ENCODE measurements around the gene LRMDA. TPM values are rescaled to one million over a fixed set of nuclear protein-coding genes. Genes with fewer than 3 reads are reported as not detected.
"Not testable (repeated sequence)": the region's sequence is repeated elsewhere in the genome, so short reads cannot be mapped to it uniquely, and the experiment has no call there.

LRMDA gene
- total RNA-seq, 2 donors from 2014 or later: 14.4 to 18.0 TPM

- intact Hi-C loops (cut with DNase I): no loop called here
- DNase-seq (ENCODE audit: low spot score): no peak
Measured at GRCh38 chr10:76487582-76487981, 1056.2 kb downstream of the LRMDA start.

GRCh38 chr10:76488602-76489001 is 1057.2 kb downstream of the LRMDA start:
- intact Hi-C loops (cut with DNase I): no loop called here
- no peak for DNase-seq (ENCODE audit: low spot score)

- DNase-seq (ENCODE audit: low spot score): no peak
- intact Hi-C loops (cut with DNase I): no loop called here
Measured at GRCh38 chr10:76491216-76491615, 1059.8 kb downstream of the LRMDA start.

GRCh38 chr10:76492026-76492425 is 1060.6 kb downstream of the LRMDA start:
- intact Hi-C loops (cut with DNase I): no loop called here
- no peak for DNase-seq (ENCODE audit: low spot score)

GRCh38 chr10:76492678-76493472 is 1061.5 kb downstream of the LRMDA start:
- no peak for DNase-seq (ENCODE audit: low spot score)
- intact Hi-C loops (cut with DNase I): no loop called here

- intact Hi-C loops (cut with DNase I): no loop called here
- DNase-seq (ENCODE audit: low spot score): no peak
Measured at GRCh38 chr10:76497666-76498065, 1066.2 kb downstream of the LRMDA start.

GRCh38 chr10:76504823-76505222 is 1073.4 kb downstream of the LRMDA start:
- DNase-seq (ENCODE audit: low spot score): no peak
- intact Hi-C loops (cut with DNase I): loop anchor here in 1 of 2 donors (10.0 kb wide), 1 partner anchor 1680 kb away; the partner anchor contains the start of gene KAT6B

- intact Hi-C loops (cut with DNase I): loop anchor here in 1 of 2 donors (10.0 kb wide), 1 partner anchor 1685 kb away; the partner anchor contains the start of gene KAT6B
- DNase-seq (ENCODE audit: low spot score): no peak
Measured at GRCh38 chr10:76509446-76509845, 1078.0 kb downstream of the LRMDA start.

GRCh38 chr10:76514321-76514720 is 1082.9 kb downstream of the LRMDA start:
- no peak for DNase-seq (ENCODE audit: low spot score)
- intact Hi-C loops (cut with DNase I): loop anchor here in 1 of 2 donors (5.0 kb wide), 1 partner anchor 778 kb away; no protein-coding TSS in a partner anchor

- no peak for DNase-seq (ENCODE audit: low spot score)
- intact Hi-C loops (cut with DNase I): loop anchor here in 1 of 2 donors (5.0 kb wide), 1 partner anchor 777 kb away; no protein-coding TSS in a partner anchor
Measured at GRCh38 chr10:76514869-76515268, 1083.4 kb downstream of the LRMDA start.

GRCh38 chr10:76522547-76522946 is 1091.1 kb downstream of the LRMDA start:
- DNase-seq (ENCODE audit: low spot score): no peak
- intact Hi-C loops (cut with DNase I): no loop called here

- no peak for DNase-seq (ENCODE audit: low spot score)
- intact Hi-C loops (cut with DNase I): no loop called here
Measured at GRCh38 chr10:76523246-76523645, 1091.8 kb downstream of the LRMDA start.

GRCh38 chr10:76523791-76524351 is 1092.4 kb downstream of the LRMDA start:
- no peak for DNase-seq (ENCODE audit: low spot score)
- intact Hi-C loops (cut with DNase I): no loop called here

- DNase-seq (ENCODE audit: low spot score); intact Hi-C loops (cut with DNase I): not testable (repeated sequence)
Measured at GRCh38 chr10:76526833-76527232, 1095.4 kb downstream of the LRMDA start.

GRCh38 chr10:76540331-76540730 is 1108.9 kb downstream of the LRMDA start:
- intact Hi-C loops (cut with DNase I): loop anchor here in 1 of 2 donors (10.0 kb wide), 1 partner anchor 236 kb away; no protein-coding TSS in a partner anchor
- DNase-seq (ENCODE audit: low spot score): no peak

- DNase-seq (ENCODE audit: low spot score): no peak
- intact Hi-C loops (cut with DNase I): loop anchor here in 1 of 2 donors (10.0 kb wide), 1 partner anchor 236 kb away; no protein-coding TSS in a partner anchor
Measured at GRCh38 chr10:76540786-76541185, 1109.4 kb downstream of the LRMDA start.

- intact Hi-C loops (cut with DNase I): loop anchor here in 1 of 2 donors (10.0 kb wide), 1 partner anchor 237 kb away; no protein-coding TSS in a partner anchor
- DNase-seq (ENCODE audit: low spot score): no peak
Measured at GRCh38 chr10:76541852-76542251, 1110.4 kb downstream of the LRMDA start.

GRCh38 chr10:76542307-76542930 is 1111.0 kb downstream of the LRMDA start:
- intact Hi-C loops (cut with DNase I): loop anchor here in 1 of 2 donors (10.0 kb wide), 1 partner anchor 238 kb away; no protein-coding TSS in a partner anchor
- no peak for DNase-seq (ENCODE audit: low spot score)

GRCh38 chr10:76543655-76544054 is 1112.2 kb downstream of the LRMDA start:
- no peak for DNase-seq (ENCODE audit: low spot score)
- intact Hi-C loops (cut with DNase I): loop anchor here in 1 of 2 donors (10.0 kb wide), 1 partner anchor 239 kb away; no protein-coding TSS in a partner anchor

- intact Hi-C loops (cut with DNase I): loop anchor here in 1 of 2 donors (5.0 to 10.0 kb wide), 2 partner anchors 240 to 1147 kb away; no protein-coding TSS in a partner anchor
- DNase-seq (ENCODE audit: low spot score): no peak
Measured at GRCh38 chr10:76544789-76545188, 1113.4 kb downstream of the LRMDA start.

All from posterior vena cava (tissue), 2 donors.